HG02763 (cell line): ENCODE data around the gene RHBDL1.
A peak's percentile ranks its signal among the peaks of the same experiment; 100 is the strongest.

Experiments used
- ATAC-seq: cut with Tn5 transposase; IDR thresholded peaks from one replicate; pipeline ENCODE4 v1.9.1; 2021; ENCODE audit warnings: mild to moderate bottlenecking, moderate library complexity; ENCODE audit not compliant: unreplicated experiment

Gene RHBDL1

DNA sequence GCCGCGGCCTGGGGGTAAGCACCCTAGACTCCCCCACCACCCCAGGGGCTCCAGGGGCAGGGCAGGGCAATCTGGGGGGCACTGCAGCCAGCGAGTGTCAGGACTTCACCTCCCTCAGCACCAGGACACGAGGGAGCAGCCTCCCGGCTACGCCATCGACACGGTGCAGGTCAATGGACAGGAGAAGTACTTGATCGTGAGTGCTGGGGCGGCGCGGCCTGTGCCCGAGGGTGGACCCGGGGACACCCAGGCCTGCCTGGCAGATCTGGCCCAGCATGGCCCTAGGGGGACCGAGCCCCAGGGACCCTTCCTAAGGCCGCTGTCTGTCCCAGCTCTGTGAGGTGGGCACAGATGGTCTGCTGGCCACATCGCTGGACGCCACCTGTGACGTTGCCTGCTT is 3.1 kb upstream of the RHBDL1 start:
- ATAC-seq: no peak

DNA sequence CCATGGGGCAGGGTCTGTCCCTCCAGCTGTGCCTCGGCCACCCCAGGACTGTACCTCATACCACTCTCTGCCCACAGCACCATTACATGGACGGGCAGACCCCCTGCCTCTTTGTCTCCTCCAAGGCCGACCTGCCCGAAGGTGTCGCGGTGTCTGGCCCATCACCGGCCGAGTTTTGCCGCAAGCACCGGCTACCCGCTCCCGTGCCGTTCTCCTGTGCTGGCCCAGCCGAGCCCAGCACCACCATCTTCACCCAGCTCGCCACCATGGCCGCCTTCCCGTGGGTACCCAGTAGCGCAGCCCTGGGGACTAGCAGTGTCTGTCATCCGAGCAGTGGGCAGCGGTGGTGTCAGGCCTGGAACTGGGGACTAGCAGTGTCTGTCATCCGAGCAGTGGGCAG is 2.6 kb upstream of the RHBDL1 start:
- ATAC-seq: no peak

DNA sequence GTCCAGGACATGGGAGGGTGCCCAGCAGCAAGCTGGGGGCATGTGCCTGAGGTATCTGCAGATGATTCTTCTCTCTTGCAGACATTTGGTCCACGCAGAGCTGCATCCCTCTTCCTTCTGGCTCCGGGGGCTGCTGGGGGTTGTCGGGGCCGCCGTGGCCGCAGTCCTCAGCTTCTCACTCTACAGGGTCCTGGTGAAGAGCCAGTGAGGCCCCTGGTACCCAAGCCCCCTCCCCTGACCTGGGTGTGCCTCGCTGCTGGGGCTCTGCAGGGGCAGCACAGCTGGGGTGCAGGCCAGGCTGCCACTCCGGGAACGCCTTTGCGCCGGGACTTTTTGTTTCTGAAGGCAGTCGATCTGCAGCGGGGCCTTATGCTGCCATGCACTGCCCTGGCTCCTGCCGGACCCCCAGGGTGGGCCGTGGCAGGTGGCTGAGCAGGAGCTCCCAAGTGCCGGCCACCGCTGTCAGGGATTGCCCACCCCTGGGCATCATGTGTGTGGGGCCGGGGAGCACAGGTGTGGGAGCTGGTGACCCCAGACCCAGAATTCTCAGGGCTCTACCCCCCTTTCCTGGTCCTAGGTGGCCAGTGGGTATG is 2.0 kb upstream of the RHBDL1 start:
- no peak for ATAC-seq

DNA sequence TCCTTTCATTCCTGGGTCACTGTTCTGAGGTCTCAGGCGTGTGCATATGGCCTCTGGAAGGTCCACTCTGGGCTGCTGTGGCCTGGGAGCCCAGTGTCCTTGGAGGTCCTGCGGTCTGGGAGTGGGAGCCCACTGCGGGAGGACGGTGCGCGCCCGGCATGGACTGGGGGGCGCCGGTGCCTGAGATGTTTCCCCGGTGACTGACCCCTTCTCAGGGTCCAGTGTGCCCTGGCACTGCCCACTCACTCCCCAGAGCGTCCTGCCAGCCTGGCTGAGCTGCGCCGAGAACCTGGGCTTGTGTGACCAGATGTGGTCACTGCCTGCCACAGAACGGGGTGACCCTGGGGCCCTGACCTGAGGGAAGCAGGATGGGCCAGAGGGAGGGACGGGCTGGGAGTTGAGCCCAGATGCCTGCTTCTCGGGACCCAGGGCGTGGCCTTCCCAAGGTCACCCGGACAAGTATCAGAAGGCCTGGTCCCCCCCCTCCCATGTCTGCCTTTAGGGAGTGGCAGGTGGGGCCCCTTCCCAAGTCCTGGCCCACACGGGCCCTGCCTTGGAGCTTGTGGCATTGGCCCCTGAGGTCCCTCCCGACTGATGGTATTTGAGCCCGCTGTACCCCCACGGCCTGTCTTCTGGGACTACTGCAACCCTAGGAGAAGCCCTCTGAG is 1.1 kb upstream of the RHBDL1 start:
- no peak for ATAC-seq

DNA sequence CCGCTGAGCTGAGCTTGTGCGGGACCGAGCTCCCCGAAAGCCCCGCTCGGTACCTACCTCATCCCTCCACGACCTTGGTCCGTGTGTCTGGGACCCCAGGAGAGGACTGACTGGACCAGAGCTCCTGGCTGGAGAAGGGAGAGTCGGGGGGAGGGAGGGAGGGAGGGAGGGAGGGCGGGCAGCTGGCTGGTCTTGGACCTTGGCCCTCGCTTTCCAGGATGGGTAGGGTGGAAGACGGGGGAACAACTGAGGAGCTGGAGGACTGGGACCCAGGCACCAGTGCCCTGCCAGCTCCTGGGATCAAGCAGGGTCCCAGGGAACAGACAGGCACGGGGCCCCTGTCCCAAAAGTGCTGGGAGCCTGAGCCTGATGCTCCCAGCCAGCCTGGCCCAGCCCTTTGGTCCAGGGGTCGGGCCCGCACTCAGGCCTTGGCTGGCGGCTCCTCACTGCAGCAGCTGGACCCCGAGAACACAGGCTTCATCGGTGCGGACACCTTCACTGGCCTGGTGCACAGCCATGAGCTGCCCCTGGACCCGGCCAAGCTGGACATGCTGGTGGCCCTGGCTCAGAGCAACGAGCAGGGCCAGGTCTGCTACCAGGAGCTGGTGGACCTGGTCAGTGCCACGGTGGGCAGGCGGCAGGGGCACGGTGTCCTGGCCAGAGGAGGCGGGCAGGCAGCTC is 553 bp downstream of the RHBDL1 start:
- no peak for ATAC-seq

DNA sequence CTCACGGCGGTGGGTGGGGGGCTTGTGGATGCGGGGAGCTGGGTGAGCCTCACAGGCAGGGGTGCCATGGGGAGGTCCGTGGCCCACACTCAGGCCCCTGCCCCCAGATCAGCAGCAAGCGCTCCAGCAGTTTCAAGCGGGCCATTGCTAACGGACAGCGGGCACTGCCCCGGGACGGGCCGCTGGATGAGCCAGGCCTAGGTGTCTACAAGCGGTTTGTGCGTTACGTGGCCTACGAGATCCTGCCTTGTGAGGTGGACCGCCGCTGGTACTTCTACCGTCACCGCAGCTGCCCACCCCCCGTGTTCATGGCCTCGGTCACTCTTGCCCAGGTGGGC is 1.1 kb downstream of the RHBDL1 start:
- no peak for ATAC-seq

DNA sequence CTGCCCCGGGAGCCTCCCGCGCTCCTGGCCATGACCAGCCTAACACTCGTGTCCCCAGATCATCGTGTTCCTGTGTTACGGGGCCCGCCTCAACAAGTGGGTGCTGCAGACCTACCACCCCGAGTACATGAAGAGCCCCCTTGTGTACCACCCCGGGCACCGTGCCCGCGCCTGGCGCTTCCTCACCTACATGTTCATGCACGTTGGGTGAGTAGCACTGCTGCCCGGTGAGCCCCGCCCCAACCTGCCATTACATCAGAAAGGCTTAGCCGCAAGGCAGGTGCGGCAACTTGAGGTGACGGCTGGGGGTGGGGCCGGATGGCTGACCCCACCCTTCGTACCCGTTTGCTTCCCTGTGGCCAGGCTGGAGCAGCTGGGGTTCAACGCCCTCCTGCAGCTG is 1.4 kb downstream of the RHBDL1 start:
- no peak for ATAC-seq

DNA sequence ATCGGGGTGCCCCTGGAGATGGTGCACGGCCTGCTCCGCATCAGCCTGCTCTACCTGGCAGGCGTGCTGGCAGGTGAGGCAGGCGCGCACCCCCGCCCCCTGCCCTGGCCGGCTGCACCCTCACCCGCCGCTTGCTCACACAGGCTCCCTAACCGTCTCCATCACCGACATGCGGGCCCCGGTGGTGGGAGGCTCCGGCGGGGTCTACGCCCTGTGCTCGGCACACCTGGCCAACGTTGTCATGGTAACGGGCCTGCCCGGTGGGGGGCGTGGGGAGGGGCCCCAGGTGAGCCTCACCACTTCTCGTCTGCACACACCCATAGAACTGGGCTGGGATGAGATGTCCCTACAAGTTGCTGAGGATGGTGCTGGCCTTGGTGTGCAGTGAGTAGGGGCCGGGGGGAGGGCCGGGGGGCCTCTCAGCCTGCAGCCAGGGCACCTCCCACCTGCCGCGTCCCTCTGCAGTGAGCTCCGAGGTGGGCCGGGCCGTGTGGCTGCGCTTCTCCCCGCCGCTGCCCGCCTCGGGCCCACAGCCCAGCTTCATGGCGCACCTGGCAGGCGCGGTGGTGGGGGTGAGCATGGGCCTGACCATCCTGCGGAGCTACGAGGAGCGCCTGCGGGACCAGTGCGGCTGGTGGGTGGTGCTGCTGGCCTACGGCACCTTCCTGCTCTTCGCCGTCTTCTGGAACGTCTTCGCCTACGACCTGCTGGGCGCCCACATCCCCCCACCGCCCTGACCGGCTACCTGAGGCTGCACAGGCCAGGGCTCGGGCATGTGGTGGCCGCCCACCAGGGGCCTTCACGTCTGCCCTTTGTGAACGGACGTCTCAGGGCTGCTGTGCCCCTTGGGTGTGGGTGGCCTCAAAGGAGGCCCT is 2.1 kb downstream of the RHBDL1 start:
- no peak for ATAC-seq

DNA sequence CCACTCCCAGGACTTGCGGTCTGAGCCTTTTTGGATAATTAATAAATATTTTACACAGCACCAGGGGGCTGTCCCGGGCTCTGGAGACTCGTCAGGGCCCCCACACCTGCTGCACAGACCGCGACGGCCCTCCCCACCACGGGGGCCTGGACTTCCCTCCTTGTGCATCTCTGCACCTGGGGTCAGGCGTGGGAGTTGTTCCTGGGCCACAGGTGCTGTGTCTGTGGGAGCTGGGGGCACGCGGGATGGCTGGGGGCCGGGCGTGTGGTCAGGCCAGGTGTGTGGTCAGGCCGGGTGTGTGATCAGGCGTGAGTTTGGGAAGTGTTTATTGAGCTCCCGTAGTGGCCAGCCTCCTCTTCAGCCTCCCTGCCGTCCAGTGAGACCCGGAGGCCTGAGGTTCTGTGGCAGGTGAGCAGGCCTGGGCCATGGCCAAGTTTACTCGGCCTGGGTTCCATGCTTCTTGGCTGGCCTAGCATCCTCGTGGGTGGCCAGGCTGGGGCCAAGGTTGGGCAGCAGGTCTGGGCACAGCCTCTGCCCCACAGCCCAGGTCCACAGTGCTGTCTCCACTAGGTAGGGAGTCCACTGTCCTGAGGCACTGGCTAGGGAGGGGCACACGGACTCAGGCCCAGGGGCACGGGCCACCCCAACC is 2.9 kb downstream of the RHBDL1 start:
- no peak for ATAC-seq

DNA sequence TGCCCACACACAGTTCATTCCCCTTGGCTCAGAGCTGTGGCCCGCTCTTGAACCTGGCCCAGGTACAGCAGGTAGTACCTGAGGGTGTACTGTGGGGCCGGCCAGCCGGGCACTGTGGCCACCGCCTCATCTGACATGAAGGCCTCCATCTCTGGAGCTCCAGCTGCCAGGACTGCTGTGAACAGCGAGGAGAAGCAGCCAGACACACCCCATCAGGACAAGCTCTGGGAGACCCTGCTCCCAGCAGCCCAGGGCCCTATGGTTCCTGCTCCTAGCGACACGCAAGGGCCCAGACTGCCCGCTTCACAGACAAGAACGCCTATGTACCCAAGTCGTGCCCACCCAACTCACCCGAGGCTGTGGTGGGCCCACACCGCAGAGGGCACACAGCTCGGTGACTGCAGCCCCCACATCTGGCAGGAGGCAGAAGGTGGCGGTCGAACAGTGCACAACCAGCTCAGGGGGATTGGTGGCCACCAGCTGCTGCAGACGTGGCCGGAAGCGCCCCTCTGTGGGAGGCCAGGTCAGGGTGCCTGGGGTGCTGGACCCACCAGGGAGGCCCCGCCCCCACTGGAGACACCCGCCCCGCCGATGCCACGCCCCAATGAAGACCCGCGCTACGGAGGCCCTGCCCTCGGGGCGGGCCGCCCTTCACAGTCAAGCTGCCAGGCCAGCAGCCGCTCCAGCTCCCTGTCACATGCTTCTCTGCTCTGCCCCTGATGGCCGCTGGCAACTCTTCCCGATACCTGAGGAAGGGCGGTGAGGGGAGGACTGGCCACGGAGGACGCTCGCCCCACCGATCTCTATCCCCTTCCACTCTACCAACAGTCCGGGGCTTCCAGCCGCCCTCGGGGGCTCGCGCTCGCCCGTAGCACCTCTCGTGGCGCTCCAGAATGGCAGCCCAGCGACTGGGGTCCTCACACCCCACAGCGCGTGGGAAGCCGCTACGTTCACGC is 3.7 kb downstream of the RHBDL1 start:
- ATAC-seq: no peak

DNA sequence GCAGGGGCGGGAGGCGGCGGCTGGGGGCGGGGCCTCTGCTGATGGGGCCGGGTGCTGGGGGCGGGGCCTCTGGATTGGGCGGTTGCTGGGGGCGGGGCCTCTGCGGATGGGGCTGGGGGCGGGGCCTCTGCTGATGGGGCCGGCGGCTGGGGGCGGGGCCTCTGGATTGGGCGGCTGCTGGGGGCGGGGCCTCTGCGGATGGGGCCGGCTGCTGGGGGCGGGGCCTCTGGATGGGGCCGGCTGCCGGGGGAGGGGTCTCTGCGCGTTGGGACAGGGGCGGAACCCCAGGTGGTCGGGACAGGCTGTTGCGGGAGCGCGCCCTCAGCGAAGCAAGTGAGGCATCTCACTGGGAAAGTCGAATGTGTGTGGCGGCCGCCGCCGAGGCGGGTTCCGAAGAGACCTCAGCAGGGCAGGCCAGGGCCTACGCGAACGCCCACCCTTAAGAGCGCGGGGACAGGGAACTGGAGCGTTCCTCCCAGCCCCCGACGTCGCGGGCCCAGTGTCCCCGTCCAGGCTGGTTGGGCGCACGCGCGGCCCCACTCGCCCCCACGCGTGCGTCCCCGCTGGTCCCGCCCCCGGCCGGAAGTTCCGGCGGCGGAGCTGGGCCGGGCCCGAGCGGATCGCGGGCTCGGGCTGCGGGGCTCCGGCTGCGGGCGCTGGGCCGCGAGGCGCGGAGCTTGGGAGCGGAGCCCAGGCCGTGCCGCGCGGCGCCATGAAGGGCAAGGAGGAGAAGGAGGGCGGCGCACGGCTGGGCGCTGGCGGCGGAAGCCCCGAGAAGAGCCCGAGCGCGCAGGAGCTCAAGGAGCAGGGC is 4.5 kb downstream of the RHBDL1 start, which contains the start of gene STUB1:
Gene STUB1, plus strand, starts transcription at position 597 of the 811 bp plus-strand sequence. Its CDS starts 116 bp downstream, at position 713.
- ATAC-seq: peak; percentile 36

DNA sequence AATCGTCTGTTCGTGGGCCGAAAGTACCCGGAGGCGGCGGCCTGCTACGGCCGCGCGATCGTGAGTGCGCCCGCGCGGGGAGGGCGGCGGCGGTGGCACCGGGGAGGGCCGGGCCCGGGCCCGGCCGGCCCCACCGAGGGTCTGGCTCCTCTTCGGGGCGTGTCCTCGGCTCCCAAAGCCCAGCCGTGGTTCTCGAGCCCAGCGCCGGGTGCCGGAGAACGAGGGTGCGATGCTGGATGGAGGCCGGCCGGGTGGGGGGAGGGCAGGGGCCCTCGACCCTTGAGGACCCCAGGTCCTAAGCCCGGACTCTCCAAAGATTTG is 5.1 kb downstream of the RHBDL1 start:
- no peak for ATAC-seq

DNA sequence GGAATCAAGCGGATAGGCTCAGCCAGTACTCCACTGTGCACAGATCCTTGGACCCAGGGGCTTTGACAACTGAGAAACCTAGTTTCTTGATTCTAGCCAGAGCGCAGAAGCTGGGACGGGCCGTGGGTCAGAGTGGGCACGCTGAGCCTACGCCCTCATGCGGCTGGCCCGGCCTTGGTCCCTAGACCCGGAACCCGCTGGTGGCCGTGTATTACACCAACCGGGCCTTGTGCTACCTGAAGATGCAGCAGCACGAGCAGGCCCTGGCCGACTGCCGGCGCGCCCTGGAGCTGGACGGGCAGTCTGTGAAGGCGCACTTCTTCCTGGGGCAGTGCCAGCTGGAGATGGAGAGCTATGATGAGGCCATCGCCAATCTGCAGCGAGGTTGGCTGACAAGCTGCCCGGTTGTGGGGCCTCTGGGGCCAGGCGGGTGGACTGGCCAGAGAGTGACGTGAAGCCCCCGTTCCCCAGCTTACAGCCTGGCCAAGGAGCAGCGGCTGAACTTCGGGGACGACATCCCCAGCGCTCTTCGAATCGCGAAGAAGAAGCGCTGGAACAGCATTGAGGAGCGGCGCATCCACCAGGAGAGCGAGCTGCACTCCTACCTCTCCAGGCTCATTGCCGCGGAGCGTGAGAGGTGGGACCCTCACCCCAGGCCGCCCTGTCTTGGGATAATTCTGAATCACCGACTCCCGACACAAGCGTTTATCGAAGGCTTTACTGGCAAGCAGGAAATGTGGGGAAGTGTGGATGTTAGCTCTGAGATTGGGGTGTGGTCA is 5.7 kb downstream of the RHBDL1 start:
- no peak for ATAC-seq

DNA sequence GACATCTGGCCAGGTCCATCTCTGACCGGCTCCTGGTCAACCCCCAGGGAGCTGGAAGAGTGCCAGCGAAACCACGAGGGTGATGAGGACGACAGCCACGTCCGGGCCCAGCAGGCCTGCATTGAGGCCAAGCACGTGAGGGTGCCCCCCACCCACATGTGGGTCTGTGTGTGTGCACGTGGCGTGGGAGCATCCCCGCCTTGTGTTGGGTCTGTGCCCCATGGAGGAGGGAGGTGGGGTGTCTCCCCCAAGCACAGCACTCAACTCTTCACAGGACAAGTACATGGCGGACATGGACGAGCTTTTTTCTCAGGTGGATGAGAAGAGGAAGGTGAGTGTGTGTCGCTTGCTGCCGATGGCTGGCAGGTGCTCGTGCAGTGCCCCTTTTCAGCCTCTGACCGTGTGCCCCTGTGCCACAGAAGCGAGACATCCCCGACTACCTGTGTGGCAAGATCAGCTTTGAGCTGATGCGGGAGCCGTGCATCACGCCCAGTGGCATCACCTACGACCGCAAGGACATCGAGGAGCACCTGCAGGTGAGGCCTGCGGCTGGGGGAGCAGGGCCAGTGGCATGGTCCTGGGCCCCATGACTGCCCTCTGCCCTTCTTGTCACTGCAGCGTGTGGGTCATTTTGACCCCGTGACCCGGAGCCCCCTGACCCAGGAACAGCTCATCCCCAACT is 6.4 kb downstream of the RHBDL1 start:
- ATAC-seq: no peak

DNA sequence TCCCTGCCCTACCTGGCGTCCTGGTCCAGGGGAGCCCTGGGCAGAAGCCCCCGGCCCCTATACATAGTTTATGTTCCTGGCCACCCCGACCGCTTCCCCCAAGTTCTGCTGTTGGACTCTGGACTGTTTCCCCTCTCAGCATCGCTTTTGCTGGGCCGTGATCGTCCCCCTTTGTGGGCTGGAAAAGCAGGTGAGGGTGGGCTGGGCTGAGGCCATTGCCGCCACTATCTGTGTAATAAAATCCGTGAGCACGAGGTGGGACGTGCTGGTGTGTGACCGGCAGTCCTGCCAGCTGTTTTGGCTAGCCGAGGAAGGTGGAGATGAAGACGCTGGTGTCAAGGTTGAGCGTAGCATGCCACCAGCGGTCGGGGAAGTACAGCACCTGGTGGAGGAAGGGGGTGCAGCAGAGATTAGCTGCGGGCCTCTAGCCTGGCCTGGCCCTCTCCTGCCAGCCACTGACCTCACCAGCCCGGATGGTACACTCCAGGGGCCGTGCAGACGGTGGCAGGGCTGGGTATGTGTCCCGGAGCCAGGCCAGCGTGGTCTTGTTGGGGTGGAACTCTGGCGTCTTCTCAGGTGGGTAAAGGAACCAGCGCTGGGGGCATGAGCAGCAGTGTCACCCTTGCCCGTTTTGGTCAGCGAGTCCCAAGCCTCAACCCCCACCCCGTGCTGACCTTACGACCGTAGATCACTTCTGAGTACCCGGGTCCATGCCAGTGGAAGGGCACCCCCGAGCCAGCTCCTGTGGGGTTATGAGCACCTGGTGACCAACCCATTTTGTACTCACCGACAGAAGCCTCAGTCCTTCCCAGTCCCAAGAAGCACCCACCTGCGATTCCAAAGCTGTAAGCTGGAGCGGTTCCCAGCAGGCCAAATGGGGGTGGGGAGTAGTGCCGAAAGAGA is 7.3 kb downstream of the RHBDL1 start:
- no peak for ATAC-seq

DNA sequence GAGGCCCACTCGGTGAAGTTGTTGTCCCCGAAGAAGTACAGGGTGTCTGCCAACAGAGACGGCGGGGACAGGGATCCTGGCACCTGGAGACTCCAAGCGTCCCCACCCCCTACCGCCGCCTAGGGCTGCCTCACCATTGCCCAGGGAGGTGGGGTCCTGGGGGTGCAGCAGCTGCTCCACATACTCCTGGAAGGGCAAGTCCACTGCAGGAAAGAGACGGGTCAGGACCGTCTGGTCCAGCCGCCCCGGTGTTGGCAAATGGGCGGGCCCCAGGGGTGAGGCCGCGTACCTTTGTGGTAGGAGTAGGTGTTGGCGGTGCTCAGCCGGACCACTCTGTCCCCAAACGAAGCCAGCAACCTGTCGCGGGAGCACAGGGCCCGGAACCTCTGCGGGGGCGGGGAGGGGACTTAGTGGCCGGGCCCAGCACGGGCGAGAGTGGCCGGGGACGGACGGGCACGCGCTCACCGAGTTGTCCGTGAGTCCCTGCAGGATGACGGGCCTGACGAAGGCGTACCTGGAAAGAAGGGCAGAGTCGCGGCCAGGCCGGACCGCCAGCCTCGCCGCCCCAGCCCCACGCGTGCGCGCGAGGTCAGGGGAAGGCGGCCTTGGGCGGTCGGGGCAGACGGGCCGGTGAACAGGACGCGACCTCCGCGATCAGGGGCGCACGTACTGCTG is 8.1 kb downstream of the RHBDL1 start:
- no peak for ATAC-seq
